Measurements from ENCODE around the gene XK. TPM values are rescaled to one million over a fixed set of nuclear protein-coding genes. Genes with fewer than 3 reads are reported as not detected.
"Not testable (repeated sequence)": the region's sequence is repeated elsewhere in the genome, so short reads cannot be mapped to it uniquely, and the experiment has no call there.

The XK gene, protein sequence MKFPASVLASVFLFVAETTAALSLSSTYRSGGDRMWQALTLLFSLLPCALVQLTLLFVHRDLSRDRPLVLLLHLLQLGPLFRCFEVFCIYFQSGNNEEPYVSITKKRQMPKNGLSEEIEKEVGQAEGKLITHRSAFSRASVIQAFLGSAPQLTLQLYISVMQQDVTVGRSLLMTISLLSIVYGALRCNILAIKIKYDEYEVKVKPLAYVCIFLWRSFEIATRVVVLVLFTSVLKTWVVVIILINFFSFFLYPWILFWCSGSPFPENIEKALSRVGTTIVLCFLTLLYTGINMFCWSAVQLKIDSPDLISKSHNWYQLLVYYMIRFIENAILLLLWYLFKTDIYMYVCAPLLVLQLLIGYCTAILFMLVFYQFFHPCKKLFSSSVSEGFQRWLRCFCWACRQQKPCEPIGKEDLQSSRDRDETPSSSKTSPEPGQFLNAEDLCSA
- 1.1 TPM for polyA plus RNA-seq (2013, experiment 1 of 2)
- polyA plus RNA-seq (2013, experiment 2 of 2), result 0.89 TPM

- Histone ChIP-seq H3K9ac (ENCODE audit: low read depth, low read length) (peak within 1 kb of the TSS; percentile 57), H3K36me3 (ENCODE audit: insufficient read depth, low read length) (no peaks in the 10 kb centered on the region), H3K9me3 (ENCODE audit: insufficient read depth, low read depth, low read length) (no peaks in the 10 kb centered on the region), H3K27ac (ENCODE audit: low read depth, low read length) (peak within 1 kb of the TSS; percentile 37; the same call in 1 of the 2 replicates), H3K4me1 (ENCODE audit: insufficient read depth, low read length) (peaks cover 10% of the 10 kb centered on the region; the same call in 1 of the 2 replicates), H3K27me3 (ENCODE audit: insufficient read depth, low read length) (peaks cover 13% of the 10 kb centered on the region), H3K4me3 (ENCODE audit: low read length) (peak within 1 kb of the TSS; percentile 47)
- 4% methylated on average over 96 of the region's 100 CpGs for WGBS
Observed at GRCh38 chrX:37685381-37686359, at the start of gene XK. Gene XK, plus strand, starts transcription at chrX:37685791. Its CDS starts 171 bp downstream, at chrX:37685962.

DNA sequence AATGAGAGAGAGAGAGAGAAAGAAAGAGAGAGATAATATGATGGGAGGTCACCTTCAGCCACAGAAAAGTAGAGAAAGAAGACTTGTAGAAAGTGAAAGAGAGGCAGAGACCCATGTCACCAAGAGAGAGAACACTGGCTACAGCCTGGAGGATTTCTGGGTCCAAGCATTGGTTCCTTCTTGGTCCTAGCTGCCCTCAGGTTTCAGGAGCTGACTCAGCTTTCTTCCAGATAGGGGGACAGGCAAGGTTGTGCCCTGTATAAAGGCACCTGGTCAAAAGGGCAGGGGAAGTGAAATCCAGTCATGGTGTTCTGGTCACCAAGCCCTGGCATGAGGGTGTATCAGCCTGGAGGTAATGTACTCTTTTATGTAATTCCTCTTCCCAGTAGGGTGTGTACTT is 47.5 kb upstream of the XK start:
- H3K27ac ChIP-seq (ENCODE audit: low read depth, low read length), result no peak overlapping the region
- 0 out of 2 replicates have a peak, but pooled peaks cover 6% of the 10 kb centered on the region for H3K9me3 ChIP-seq (ENCODE audit: insufficient read depth, low read depth, low read length)
- no peaks in the 10 kb centered on the region for H3K36me3 ChIP-seq (ENCODE audit: insufficient read depth, low read length)
- H3K4me3 ChIP-seq (ENCODE audit: low read length), result no peak overlapping the region
- no peaks in the 10 kb centered on the region for H3K4me1 ChIP-seq (ENCODE audit: insufficient read depth, low read length)
- no peak overlapping the region for H3K9ac ChIP-seq (ENCODE audit: low read depth, low read length)
- no peaks in the 10 kb centered on the region for H3K27me3 ChIP-seq (ENCODE audit: insufficient read depth, low read length)

GRCh38 chrX:37640142-37640541 is 45.4 kb upstream of the XK start:
- Histone ChIP-seq H3K27ac (ENCODE audit: low read depth, low read length) (no peak overlapping the region), H3K36me3 (ENCODE audit: insufficient read depth, low read length) (no peaks in the 10 kb centered on the region), H3K9ac (ENCODE audit: low read depth, low read length) (no peak overlapping the region), H3K4me1 (ENCODE audit: insufficient read depth, low read length) (no peaks in the 10 kb centered on the region), H3K27me3 (ENCODE audit: insufficient read depth, low read length) (no peaks in the 10 kb centered on the region), H3K9me3 (ENCODE audit: insufficient read depth, low read depth, low read length) (no peaks in the 10 kb centered on the region), H3K4me3 (ENCODE audit: low read length) (no peak overlapping the region)
- 100% methylated on average over 1 of the region's 5 CpGs for WGBS

DNA sequence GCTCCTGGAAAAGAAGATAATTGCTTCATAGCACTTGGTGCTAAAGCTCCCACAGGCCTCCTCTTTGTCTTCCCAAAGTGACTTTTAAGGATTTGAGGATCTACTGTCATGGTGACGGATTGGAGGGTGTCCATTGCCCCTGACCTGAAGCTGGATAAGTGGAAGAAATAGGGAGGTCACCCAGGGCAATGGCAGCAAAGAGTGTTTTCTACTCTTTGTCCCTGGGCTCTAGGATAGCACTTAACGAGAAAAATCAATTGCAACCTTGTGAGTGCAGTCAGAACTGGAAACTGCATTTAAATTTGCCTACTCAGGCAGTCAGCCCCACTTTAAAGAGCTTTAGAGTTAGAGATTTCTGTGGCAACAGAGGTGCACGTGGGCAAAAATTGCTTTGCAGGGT is 43.7 kb upstream of the XK start:
- Histone ChIP-seq H3K27ac (ENCODE audit: low read depth, low read length) (no peak overlapping the region), H3K27me3 (ENCODE audit: insufficient read depth, low read length) (no peaks in the 10 kb centered on the region), H3K36me3 (ENCODE audit: insufficient read depth, low read length) (no peaks in the 10 kb centered on the region), H3K4me3 (ENCODE audit: low read length) (no peak overlapping the region), H3K4me1 (ENCODE audit: insufficient read depth, low read length) (no peaks in the 10 kb centered on the region), H3K9ac (ENCODE audit: low read depth, low read length) (no peak overlapping the region), H3K9me3 (ENCODE audit: insufficient read depth, low read depth, low read length) (no peaks in the 10 kb centered on the region)
- 90% methylated on average over 3 of the region's 3 CpGs for WGBS

DNA sequence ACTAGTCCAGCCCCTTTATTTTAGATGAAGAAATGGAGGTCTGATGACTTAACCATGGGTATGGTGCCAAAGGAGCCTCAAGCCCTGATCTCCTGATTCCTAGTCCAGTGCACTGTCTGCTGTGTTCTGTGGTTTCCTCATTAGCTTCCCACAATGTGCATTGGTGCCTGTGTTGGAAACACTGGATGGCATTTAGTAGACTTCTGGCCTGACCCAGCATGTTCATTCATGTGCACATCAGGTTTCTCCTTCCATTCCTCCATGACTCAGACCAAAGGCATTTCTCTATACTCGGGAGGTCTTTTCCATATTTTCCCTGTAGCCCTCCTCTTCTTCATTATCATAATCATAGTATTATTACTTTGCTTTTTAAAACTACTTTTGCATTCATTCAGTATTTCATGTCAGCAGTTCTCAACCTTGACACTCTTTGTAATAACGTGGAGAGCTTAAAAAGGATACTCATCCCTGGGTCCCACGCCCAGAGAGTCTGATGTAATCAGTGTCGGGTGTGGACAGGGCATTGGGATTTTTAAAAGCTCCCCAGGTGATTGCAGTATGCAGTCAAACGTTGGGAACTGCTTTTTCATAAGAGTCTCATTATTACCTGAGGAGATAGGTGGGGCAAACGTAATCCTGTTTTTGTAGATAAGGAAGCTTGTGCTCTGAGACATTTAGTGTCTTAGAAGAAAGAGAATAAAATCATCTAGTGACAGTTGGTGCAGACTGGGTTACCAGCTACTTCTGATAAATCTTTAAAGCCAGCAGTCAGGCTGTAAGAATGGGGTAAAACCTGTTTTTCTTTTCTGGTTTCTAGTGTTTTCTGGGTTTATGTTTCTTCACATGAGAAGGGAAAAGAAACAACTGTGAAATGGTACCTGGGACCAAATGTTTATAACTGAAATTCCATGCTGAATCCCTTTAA is 40.9 kb upstream of the XK start:
- no peaks in the 10 kb centered on the region for H3K36me3 ChIP-seq (ENCODE audit: insufficient read depth, low read length)
- H3K9ac ChIP-seq (ENCODE audit: low read depth, low read length), result no peak overlapping the region
- no peak overlapping the region for H3K27ac ChIP-seq (ENCODE audit: low read depth, low read length)
- no peak overlapping the region for H3K4me3 ChIP-seq (ENCODE audit: low read length)
- no peaks in the 10 kb centered on the region for H3K4me1 ChIP-seq (ENCODE audit: insufficient read depth, low read length)
- H3K27me3 ChIP-seq (ENCODE audit: insufficient read depth, low read length), result no peaks in the 10 kb centered on the region
- no peaks in the 10 kb centered on the region for H3K9me3 ChIP-seq (ENCODE audit: insufficient read depth, low read depth, low read length)
- WGBS, result 68% methylated on average over 6 of the region's 6 CpGs

DNA sequence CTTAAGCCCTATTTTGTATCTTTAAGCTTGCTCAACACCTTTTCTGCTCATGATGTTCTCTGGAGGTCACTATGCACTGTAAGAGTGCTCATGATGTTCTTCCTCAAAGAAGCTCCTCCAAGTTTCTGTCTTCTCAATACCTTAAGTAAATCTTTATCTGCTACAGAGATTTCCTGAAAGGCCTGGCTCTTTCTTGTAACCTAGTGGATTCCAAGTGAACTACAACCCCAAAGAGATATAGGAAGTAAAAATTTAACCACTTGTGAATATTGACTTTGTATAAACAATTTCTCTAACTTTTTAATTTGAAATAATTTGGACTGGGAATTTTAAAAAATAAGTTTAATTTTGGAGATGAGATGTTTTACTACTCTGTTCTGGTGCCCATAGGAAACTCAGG is 39.3 kb upstream of the XK start:
- Histone ChIP-seq H3K9ac (ENCODE audit: low read depth, low read length) (no peak overlapping the region), H3K4me3 (ENCODE audit: low read length) (no peak overlapping the region), H3K27me3 (ENCODE audit: insufficient read depth, low read length) (no peaks in the 10 kb centered on the region), H3K27ac (ENCODE audit: low read depth, low read length) (no peak overlapping the region), H3K36me3 (ENCODE audit: insufficient read depth, low read length) (no peaks in the 10 kb centered on the region), H3K9me3 (ENCODE audit: insufficient read depth, low read depth, low read length) (no peaks in the 10 kb centered on the region), H3K4me1 (ENCODE audit: insufficient read depth, low read length) (no peaks in the 10 kb centered on the region)

- not testable (repeated sequence) for H3K9ac ChIP-seq (ENCODE audit: low read depth, low read length); H3K27ac ChIP-seq (ENCODE audit: low read depth, low read length); H3K27me3 ChIP-seq (ENCODE audit: insufficient read depth, low read length); H3K4me3 ChIP-seq (ENCODE audit: low read length); H3K9me3 ChIP-seq (ENCODE audit: insufficient read depth, low read depth, low read length); H3K4me1 ChIP-seq (ENCODE audit: insufficient read depth, low read length); H3K36me3 ChIP-seq (ENCODE audit: insufficient read depth, low read length)
- WGBS, result 100% methylated on average over 1 of the region's 2 CpGs
Observed at GRCh38 chrX:37650879-37651278, 34.7 kb upstream of the XK start.

DNA sequence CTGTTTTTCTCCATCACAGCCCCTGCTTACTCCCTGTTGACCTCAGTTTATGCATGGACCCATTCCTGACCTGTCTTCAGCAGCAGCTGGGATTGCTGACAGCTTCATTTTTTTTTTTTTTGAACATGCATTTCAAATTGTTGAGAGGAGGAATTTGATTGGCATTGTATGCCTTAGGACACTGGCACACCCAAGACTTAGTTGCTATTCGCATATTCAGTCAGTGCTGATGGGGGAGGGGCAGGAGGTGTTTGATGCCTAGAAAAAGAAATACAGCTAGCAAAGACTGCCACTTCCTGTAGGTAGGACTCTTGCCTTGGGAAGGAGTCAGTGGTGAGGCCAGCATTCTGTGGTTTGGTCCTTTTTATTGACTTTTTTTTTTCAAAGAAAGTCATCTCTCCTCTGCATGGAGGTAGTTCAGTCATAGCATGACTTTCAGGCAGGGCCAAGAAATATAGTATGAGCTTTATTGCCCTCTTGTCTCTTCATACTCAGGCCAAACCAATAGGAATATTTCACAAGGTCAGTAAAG is 33.6 kb upstream of the XK start:
- 55% methylated on average over 1 of the region's 1 CpG for WGBS

DNA sequence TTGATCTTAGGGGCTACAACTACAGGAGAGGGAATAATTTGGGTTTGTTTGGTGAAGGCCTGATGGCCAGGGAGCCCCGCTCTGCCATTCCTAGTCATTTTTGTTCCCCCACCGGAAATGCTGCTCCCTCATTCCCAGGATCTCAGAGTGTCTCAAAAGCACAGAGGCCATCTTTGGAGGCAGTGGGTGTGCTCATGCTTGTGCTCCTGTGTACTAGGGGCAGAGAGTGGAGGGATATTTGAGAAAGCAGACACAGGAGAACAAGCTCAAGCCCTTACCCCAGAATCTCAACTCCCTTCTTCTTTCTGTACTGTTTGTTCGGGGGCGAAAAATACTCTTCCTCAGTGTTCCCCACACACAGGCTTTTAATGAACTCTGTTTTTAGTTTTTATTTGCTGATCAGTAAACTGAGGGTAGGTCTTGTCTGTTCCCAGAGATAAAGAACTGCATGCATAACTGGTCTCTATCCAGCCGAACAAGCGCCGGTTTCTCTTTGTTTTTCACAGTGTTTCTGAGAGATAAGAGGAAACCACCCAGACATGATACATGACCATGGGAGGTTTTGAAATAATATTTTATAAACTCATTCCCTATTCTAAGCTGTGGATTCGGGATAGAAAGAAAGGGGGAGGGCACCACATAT is 32.9 kb upstream of the XK start:
- whole genome bisulfite sequencing, result 98% methylated on average over 5 of the region's 8 CpGs
- Histone ChIP-seq H3K4me3 (ENCODE audit: low read length) (no peak overlapping the region), H3K36me3 (ENCODE audit: insufficient read depth, low read length) (no peaks in the 10 kb centered on the region)

More for the DNA sequence above, 33.6 kb upstream of the XK start:
- no peaks in the 10 kb centered on the region for H3K9me3 ChIP-seq (ENCODE audit: insufficient read depth, low read depth, low read length)
- no peak overlapping the region for H3K9ac ChIP-seq (ENCODE audit: low read depth, low read length)
- H3K27me3 ChIP-seq (ENCODE audit: insufficient read depth, low read length), result no peaks in the 10 kb centered on the region
- H3K4me1 ChIP-seq (ENCODE audit: insufficient read depth, low read length), result peaks cover 7% of the 10 kb centered on the region
- H3K4me3 ChIP-seq (ENCODE audit: low read length), result no peak overlapping the region
- no peak overlapping the region for H3K27ac ChIP-seq (ENCODE audit: low read depth, low read length)
- no peaks in the 10 kb centered on the region for H3K36me3 ChIP-seq (ENCODE audit: insufficient read depth, low read length)

More for the DNA sequence above, 32.9 kb upstream of the XK start:
- Histone ChIP-seq H3K9ac (ENCODE audit: low read depth, low read length) (no peak overlapping the region), H3K4me1 (ENCODE audit: insufficient read depth, low read length) (peaks cover 7% of the 10 kb centered on the region), H3K9me3 (ENCODE audit: insufficient read depth, low read depth, low read length) (no peaks in the 10 kb centered on the region), H3K27me3 (ENCODE audit: insufficient read depth, low read length) (no peaks in the 10 kb centered on the region), H3K27ac (ENCODE audit: low read depth, low read length) (no peak overlapping the region)
